Pancreas (tissue), 10 donors: Measurements from ENCODE around the gene AAR2. TPM values are rescaled to one million over a fixed set of nuclear protein-coding genes. Genes with fewer than 3 reads are reported as not detected.

Experiments used
- ATAC-seq, 4 donors: fragments of 200-7000 bp; cut with Tn5 transposase; one replicate each; pipeline versions ENCODE4 v1.8.0 to v1.9.1; 2020; ENCODE audit warnings: mild to moderate bottlenecking in 4 of 4, moderate library complexity in 4 of 4
- DNase-seq, 6 donors: peaks; one replicate each; pipeline ENCODE4 v3.0.0-alpha.2; 2020
- FAIRE-seq: peaks from 2 replicates; lab custom pipeline; 2012; peaks lifted over from hg19 to GRCh38; lab: Jason Lieb, UNC
- H3K27ac ChIP-seq, 4 donors: fragments of 200-600 bp; sonication (generic); 1 replicate in 3 of 4; 2 replicates in 1 of 4; pipeline versions ENCODE4 v1.5.0 to v1.8.0; 2020
- H3K27me3 ChIP-seq, 4 donors: fragments of 200-600 bp; one replicate each; pipeline ENCODE4 v1.8.0; 2021
- H3K36me3 ChIP-seq, 3 donors: fragments of 200-600 bp; sonication (generic) in 1 of 3; one replicate each; pipeline versions ENCODE4 v1.5.0 to v1.8.0; 2020 to 2021
- H3K4me1 ChIP-seq, 3 donors: fragments of 200-600 bp; one replicate each; pipeline ENCODE4 v1.8.0; 2021
- H3K4me3 ChIP-seq, 4 donors: fragments of 200-600 bp; sonication (generic) in 2 of 4; one replicate each; pipeline versions ENCODE4 v1.5.0 to v1.8.0; 2020 to 2021
- H3K9me3 ChIP-seq, 4 donors: fragments of 200-600 bp; one replicate each; pipeline ENCODE4 v1.8.0; 2021
- CTCF ChIP-seq, 4 donors: fragments of 200-600 bp; sonication (generic) in 3 of 4; IDR thresholded peaks; one replicate each; pipeline versions ENCODE4 v1.5.0 to v1.8.0; 2021; ENCODE audit warnings: antibody characterized with exemption in 4 of 4
- WGBS, 2 donors: extraction: QIAGEN DNeasy Blood & Tissue Kit; methylation state at CpG; one replicate each; pipeline ENCODE4 v1.1.7; 2013; 5-methylcytosine and 5-hydroxymethylcytosine counted together
- intact Hi-C, 3 donors: fragments of 100-400 bp; cut with DNase I; formaldehyde crosslinking; loops; one replicate each; pipeline versions ENCODE4 v1.11.1 to v1.14.2; 2022
- polyA plus RNA-seq, 2 donors: library from polyadenylated mRNA; stranded (reverse); fragments of 200-250 nt; gene quantifications; one replicate each; pipeline ENCODE4 v1.2.3, GENCODE V29; 2013
- total RNA-seq, 6 donors: library from RNA; stranded (reverse); fragmentation: NEBNext Ultra II Directional in 4 of 6; extraction: Animal tissue kit (Norgen Biotek cat#: 25700) in 4 of 6; gene quantifications; one replicate each; pipeline versions ENCODE4 v1.2.1 to v1.2.4, GENCODE V29; 2021 to 2023
- donor health status: healthy with polysubstance abuse.
- donor health status: DM: no; HTN: no; CAD: no; lungs with moderate emphysema.
- donor health status: DM: no; HTN: no; CAD: no.
- donor health status: control.
- donor health status: control.
- donor health status: Bipolar disorder and iron deficiency.
- donor health status: DM: yes; HTN: yes; CAD: no.
- donor health status: DM: no; HTN: no; CAD: no.
- donor health status: DM: no; HTN: no; CAD: no.
- donor health status: DM: yes; HTN: yes; CAD: no.

The AAR2 gene
- total RNA-seq (10 to 100 TPM in 3 of 6 donors, 1 to 10 TPM in 3; 7.0 to 12.4 (median 9.4) TPM), polyA plus RNA-seq (10 to 100 TPM in 1 of 2 donors, 1 to 10 TPM in 1; 9.0 to 18.0 TPM)

GRCh38 chr20:36235892-36236785 lies at the start of gene AAR2:
Gene AAR2, plus strand, starts transcription at chr20:36236478. Its CDS starts 3,391 bp downstream, at chr20:36239869.
- TF ChIP-seq CTCF (IDR thresholded peaks at IDR 0.05), result no peak
- peak; percentile 98 to 99 (median 98) for ATAC-seq
- Histone ChIP-seq H3K9me3 (no peaks in the 10 kb centered on the region), H3K36me3 (peaks cover 0 to 13% (median 10%) of the 10 kb centered on the region in 3 donors), H3K4me3 (peak within 1 kb of the TSS; percentile 64 to 76 (median 68)), H3K27ac (peak within 1 kb of the TSS in 3 of 4 donors; percentile 32 to 59 (median 41)), H3K4me1 (peaks cover 6 to 20% (median 15%) of the 10 kb centered on the region in 3 donors), H3K27me3 (no peaks in the 10 kb centered on the region)
- intact Hi-C loops, result no loop called here
- 11 to 12% methylated on average over 44 of the region's 44 CpGs for WGBS, 2 donors
- no peak for FAIRE-seq
- peak; percentile 69 to 94 (median 80) for DNase-seq

- Histone ChIP-seq H3K4me3 (no peak overlapping the region), H3K27me3 (no peaks in the 10 kb centered on the region), H3K4me1 (no peaks in the 10 kb centered on the region), H3K27ac (no peak overlapping the region), H3K36me3 (peaks cover 0 to 38% (median 5%) of the 10 kb centered on the region in 3 donors), H3K9me3 (no peaks in the 10 kb centered on the region)
- TF ChIP-seq CTCF (IDR thresholded peaks at IDR 0.05), result no peak
- intact Hi-C loops, result no loop called here
- no peak for ATAC-seq
- FAIRE-seq, result no peak
- no peak for DNase-seq
- WGBS, 2 donors, result 93% methylated on average over 10 of the region's 10 CpGs
Measured at GRCh38 chr20:36193977-36194712, 42.1 kb upstream of the AAR2 start.

- FAIRE-seq (no peak), ATAC-seq (no peak), DNase-seq (no peak)
- H3K4me1 ChIP-seq, result no peaks in the 10 kb centered on the region
- no peak for TF ChIP-seq CTCF (IDR thresholded peaks at IDR 0.05)
- H3K27me3 ChIP-seq, result no peaks in the 10 kb centered on the region
- H3K9me3 ChIP-seq, result no peaks in the 10 kb centered on the region
- peaks cover 0 to 28% (median 0%) of the 10 kb centered on the region in 3 donors for H3K36me3 ChIP-seq
- WGBS, 2 donors, result 25 to 46% methylated on average over 2 of the region's 2 CpGs
- intact Hi-C loops, result no loop called here
- H3K27ac ChIP-seq, result no peak overlapping the region
- H3K4me3 ChIP-seq, result no peak overlapping the region
Measured at GRCh38 chr20:36196676-36197075, 39.6 kb upstream of the AAR2 start.

GRCh38 chr20:36197271-36197670 lies 39.0 kb upstream of the AAR2 start:
- intact Hi-C loops, result no loop called here
- Histone ChIP-seq H3K4me3 (no peak overlapping the region), H3K4me1 (no peaks in the 10 kb centered on the region), H3K9me3 (no peaks in the 10 kb centered on the region), H3K27me3 (no peaks in the 10 kb centered on the region), H3K36me3 (peaks cover 0 to 24% (median 0%) of the 10 kb centered on the region in 3 donors), H3K27ac (no peak overlapping the region)
- no peak for DNase-seq
- no peak for FAIRE-seq
- ATAC-seq, result no peak
- WGBS, 2 donors, result 96 to 98% methylated on average over 2 of the region's 2 CpGs
- no peak for TF ChIP-seq CTCF (IDR thresholded peaks at IDR 0.05)
